ENCODE data around the gene MAT2B.

DNA sequence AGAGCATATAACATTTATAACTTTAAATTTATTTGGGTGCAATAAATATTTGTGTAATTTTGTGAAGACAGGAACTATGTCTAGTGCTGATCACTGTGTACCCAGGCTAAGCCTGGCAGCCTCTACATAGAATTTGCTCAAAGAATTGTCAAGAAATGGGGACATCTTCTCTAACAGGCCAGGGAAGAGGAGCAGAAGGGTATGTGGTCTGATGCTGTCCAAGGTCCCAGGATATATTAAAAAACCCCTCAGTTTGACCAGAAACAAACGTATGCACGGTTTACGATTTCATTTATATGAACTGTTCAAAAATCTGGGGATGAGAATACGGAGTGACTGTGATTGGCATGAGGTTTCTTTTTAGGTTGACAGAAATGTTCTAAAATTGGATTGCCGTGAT lies 55.9 kb downstream of the MAT2B start:
- TF ChIP-seq ZNF274 (IDR thresholded peaks at IDR 0.05; ENCODE audit: low read depth, low read length) (no peak), SUZ12 (IDR thresholded peaks at IDR 0.05; ENCODE audit: extremely low read depth, insufficient read depth, insufficient read length) (no peak), YY1 (IDR thresholded peaks at IDR 0.05; ENCODE audit: insufficient read depth, insufficient read length) (no peak)
